GM18858 (cell line): ENCODE results near the gene CNKSR3.

Source experiments
- ATAC-seq: cut with Tn5 transposase; IDR thresholded peaks from one replicate; pipeline ENCODE4 v1.9.1; 2021; ENCODE audit not compliant: unreplicated experiment

The CNKSR3 gene

DNA sequence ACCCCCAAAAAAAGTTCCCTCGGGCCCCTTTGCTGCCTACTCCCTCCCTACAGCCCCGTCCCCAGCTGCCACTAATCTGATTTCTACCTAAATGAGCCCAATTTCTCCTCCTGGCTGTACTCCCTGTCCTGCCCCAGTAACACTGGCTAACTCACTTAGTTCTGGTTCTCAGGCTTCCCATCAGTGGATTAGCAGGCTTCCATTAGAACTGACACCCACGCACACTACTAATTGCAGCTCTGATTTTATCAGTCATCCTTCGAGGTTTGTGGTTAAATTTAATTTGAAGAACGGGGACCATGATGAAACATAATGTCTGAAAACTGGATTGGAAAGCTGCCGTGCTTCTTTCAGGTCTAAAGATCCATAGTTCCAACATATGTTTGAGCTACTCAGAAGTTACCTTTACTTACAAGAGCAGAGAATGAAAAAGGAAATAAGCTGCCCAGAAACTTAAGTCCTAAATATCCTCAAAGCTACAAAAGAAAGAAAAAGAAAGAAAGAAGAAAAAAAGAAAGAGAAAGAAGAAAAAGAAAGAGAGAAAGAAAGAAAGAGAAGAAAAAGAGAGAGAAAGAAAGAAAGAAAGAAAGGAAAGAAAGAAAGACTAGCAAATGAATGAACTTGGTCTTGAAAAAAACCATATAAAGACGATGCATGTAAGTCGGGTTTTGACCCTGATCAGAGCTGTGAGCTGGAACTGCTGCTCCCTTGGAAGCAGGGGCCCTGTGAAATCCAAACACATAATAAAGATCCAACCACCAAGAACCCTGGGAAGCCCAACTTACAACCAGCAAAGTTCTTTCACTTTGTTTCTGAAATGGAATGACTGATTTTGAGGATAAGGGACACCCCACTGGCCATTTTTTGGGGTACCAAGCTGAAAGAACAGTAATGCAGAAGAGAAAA, 51.7 kb downstream of the CNKSR3 start:
- no peak for ATAC-seq

GRCh38 chr6:154457881-154458284, 52.6 kb downstream of the CNKSR3 start:
- ATAC-seq = no peak

- no peak for ATAC-seq
Observed at GRCh38 chr6:154457046-154457713, 53.3 kb downstream of the CNKSR3 start.

DNA sequence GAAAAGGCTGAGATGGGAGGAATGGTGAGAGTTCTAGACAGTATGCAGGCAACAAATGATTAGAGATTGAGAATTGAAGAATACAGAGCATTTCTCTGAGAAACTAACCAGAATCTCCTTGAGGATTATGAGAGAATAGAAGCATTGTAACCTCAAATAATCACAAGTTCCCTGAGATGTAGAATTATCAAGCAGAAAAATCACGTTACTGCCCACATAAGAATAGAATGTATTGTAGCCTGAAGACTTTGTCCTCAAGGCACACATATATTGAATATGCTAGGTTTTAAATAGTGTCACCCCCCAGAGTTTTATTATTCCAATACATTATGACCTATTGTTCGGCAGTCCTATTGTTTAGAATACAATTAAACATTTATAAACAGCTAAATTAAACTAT, 57.2 kb downstream of the CNKSR3 start:
- no peak for ATAC-seq

GRCh38 chr6:154450498-154450897, 60.0 kb downstream of the CNKSR3 start:
- no peak for ATAC-seq

DNA sequence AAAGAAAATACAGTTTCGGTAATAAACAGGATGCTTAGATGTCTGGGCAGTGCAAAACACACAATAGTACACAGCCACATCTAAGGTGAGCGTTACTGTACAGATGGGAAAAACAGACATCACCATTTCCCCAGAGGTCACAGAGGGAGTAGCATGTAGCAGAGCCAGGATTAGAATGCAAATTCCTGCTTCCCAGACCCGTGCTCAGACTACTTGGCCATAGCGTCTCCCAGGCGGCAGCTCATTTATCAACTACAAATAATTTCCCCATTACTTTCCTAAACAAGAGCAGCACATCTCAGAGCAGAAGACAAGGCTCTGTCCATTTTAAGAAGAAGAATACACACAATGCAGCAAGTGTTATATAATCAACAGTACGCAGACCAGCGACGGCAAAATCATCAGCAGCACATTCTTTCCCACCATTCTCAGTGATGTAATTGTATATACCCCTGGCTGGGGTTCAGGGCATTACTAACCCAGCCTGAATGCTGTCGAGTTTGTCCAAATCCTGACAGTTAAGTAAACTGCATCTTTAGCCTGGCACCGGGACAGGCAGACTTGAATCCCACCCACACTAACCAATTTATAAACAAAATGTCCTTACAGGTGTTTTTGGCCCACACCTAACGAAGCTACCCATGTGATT, 61.9 kb downstream of the CNKSR3 start:
- no peak for ATAC-seq

GRCh38 chr6:154447954-154448353, 62.5 kb downstream of the CNKSR3 start:
- ATAC-seq = no peak

DNA sequence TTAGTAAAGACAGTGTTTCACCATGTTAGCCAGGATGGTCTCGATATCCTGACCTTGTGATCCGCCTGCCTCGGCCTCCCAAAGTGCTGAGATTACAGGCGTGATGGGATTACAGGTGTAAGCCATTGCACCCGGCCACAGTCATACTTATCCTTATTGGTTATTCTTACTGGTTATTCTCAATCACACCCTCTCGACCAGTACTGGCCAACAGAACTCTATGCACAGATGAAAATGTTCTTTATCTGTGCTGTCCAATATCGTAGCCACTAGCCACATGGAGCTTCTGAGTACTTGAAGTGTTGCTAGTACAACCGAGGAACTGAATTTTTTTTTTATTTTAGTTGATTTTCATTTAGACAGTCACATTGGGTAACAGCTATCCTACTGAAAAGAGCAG, 63.5 kb downstream of the CNKSR3 start:
- ATAC-seq = no peak

DNA sequence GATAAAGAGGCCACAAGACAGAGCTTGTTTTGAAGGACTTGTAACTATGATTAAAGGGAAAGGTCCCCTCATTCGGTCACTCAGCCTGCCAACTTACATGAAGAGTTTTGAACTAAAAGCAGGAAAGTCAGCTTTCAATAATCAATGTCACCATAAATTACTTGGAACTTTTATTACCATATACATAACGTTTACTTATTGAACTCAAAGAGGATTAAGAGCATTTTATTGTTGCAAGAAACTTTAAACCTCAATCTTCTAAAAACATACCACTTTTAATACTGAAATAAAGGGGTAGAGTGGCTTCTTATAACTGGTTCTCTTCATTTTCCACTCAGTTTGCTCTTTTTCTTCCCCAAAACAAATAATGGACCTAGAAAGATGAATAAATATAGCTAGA, 65.1 kb downstream of the CNKSR3 start:
- no peak for ATAC-seq

DNA sequence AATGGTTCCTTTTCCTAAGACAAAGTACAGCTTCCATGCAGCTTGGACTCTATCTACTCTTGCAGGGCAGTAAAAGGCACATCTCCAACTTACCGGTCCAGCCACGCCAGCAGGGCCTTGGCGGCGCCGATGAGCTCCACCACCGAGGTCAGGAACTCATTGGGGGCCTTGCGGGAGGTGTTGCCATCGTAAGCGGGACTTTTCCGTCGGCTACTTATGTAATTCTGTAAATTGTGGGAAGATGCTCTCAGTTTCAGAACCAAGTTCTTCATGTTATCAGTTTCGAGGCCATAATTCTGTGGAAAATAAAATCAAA, 68.5 kb downstream of the CNKSR3 start:
- no peak for ATAC-seq

- ATAC-seq = no peak
Observed at GRCh38 chr6:154440422-154441043, 70.0 kb downstream of the CNKSR3 start.

DNA sequence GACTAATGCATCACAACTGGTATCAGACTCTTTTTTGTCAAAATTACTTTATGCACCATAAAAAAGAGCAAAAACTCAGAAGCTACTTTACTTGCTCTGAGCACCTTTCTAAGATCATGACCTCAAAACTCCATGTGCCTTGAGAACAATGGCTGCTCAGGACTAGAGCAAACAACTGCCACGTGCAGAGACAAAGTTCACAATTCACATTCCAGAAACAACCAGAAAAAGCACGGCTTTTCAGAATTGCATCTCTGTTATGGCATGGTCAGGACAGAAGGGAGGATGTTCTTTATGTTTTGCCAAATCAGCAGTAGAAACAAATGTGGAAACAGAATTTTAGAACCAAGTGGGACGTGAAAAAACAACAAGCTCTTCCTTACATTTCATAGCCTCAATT, 70.5 kb downstream of the CNKSR3 start:
- ATAC-seq = no peak

GRCh38 chr6:154438882-154439415, 71.5 kb downstream of the CNKSR3 start:
- no peak for ATAC-seq

- no peak for ATAC-seq
Observed at GRCh38 chr6:154435400-154435945, 75.0 kb downstream of the CNKSR3 start.

- no peak for ATAC-seq
Observed at GRCh38 chr6:154434662-154435061, 75.8 kb downstream of the CNKSR3 start.

- no peak for ATAC-seq
Observed at GRCh38 chr6:154433477-154434241, 76.8 kb downstream of the CNKSR3 start.

- ATAC-seq = no peak
Observed at GRCh38 chr6:154432533-154433476, 77.7 kb downstream of the CNKSR3 start.

GRCh38 chr6:154430481-154430919, 80.0 kb downstream of the CNKSR3 start:
- ATAC-seq = no peak

GRCh38 chr6:154429711-154430110, 80.8 kb downstream of the CNKSR3 start:
- no peak for ATAC-seq
